Keratinocyte (primary cell): ENCODE measurements around the gene TENM4. TPM values are rescaled to one million over a fixed set of nuclear protein-coding genes. Genes with fewer than 3 reads are reported as not detected.

Source experiments
- DNase-seq: peaks from one replicate; pipeline ENCODE4 v3.0.0-alpha.2; 2011; ENCODE audit warnings: low read depth, missing footprints, low spot score
- FAIRE-seq: peaks from 2 replicates; lab custom pipeline; 2011; peaks lifted over from hg19 to GRCh38; lab: Jason Lieb, UNC
- H2AFZ ChIP-seq: 2 replicates; pipeline ENCODE4 v1.6.0; 2012; ENCODE audit warnings: low read length, control low read depth, inconsistent platforms; ENCODE audit not compliant: control insufficient read depth
- H3K27ac ChIP-seq: 2 replicates; pipeline ENCODE4 v1.5.1; 2011; ENCODE audit warnings: low read length; ENCODE audit not compliant: control insufficient read depth, insufficient read depth
- H3K27me3 ChIP-seq: 3 replicates; pipeline ENCODE4 v1.6.0; 2011; ENCODE audit warnings: low read length; ENCODE audit not compliant: control insufficient read depth, insufficient read depth; ENCODE audit errors: extremely low read depth
- H3K36me3 ChIP-seq, 2 experiments: 2 replicates in 1 of 2; 3 replicates in 1 of 2; pipeline ENCODE4 v1.5.1; 2011; ENCODE audit warnings: low read length in 2 of 2, mild to moderate bottlenecking in 1 of 2; ENCODE audit not compliant: control insufficient read depth in 2 of 2, insufficient read depth in 2 of 2; ENCODE audit errors: extremely low read depth in 1 of 2
- H3K4me1 ChIP-seq: 3 replicates; pipeline ENCODE4 v1.5.1; 2011; ENCODE audit warnings: low read length; ENCODE audit not compliant: control insufficient read depth, insufficient read depth; ENCODE audit errors: extremely low read depth
- H3K4me2 ChIP-seq: 3 replicates; pipeline ENCODE4 v1.6.0; 2011; ENCODE audit warnings: low read depth, low read length; ENCODE audit not compliant: control insufficient read depth, insufficient read depth; ENCODE audit errors: extremely low read depth
- H3K4me3 ChIP-seq, 3 experiments: fragments of 200-600 bp in 1 of 3; sonication (generic) in 1 of 3; 2 replicates in 2 of 3; 3 replicates in 1 of 3; pipeline ENCODE4 v1.5.1; 2011 to 2016; ENCODE audit warnings: low read length in 3 of 3, mild to moderate bottlenecking in 3 of 3, control low read depth in 2 of 3, inconsistent platforms in 1 of 3, low read depth in 1 of 3, mixed read lengths in 1 of 3, mixed run types in 1 of 3, moderate library complexity in 1 of 3; ENCODE audit not compliant: control insufficient read depth in 2 of 3, insufficient read depth in 2 of 3; ENCODE audit errors: extremely low read depth in 1 of 3
- H3K79me2 ChIP-seq: 2 replicates; pipeline ENCODE4 v1.6.0; 2012; ENCODE audit warnings: low read length; ENCODE audit not compliant: control insufficient read depth, insufficient read depth
- H3K9ac ChIP-seq: 3 replicates; pipeline ENCODE4 v1.6.0; 2011; ENCODE audit warnings: low read length; ENCODE audit not compliant: control insufficient read depth, insufficient read depth; ENCODE audit errors: extremely low read depth
- H3K9me1 ChIP-seq: 3 replicates; pipeline ENCODE4 v1.6.0; 2011; ENCODE audit warnings: low read length; ENCODE audit not compliant: control insufficient read depth, insufficient read depth; ENCODE audit errors: extremely low read depth
- H3K9me3 ChIP-seq: 2 replicates; pipeline ENCODE4 v1.5.1; 2012; ENCODE audit warnings: low read depth, low read length; ENCODE audit not compliant: control insufficient read depth
- H4K20me1 ChIP-seq: 3 replicates; pipeline ENCODE4 v1.6.0; 2011; ENCODE audit warnings: low read length; ENCODE audit not compliant: control insufficient read depth, insufficient read depth; ENCODE audit errors: extremely low read depth
- CTCF ChIP-seq, 3 experiments: IDR thresholded peaks in 1 of 3; conservative IDR thresholded peaks in 1 of 3; optimal IDR thresholded peaks in 1 of 3; 2 replicates in 2 of 3; 3 replicates in 1 of 3; pipeline versions ENCODE3 to v1.5.1; 2011; ENCODE audit warnings: low read length in 3 of 3, mild to moderate bottlenecking in 3 of 3, moderate library complexity in 2 of 3, control low read depth in 1 of 3, inconsistent platforms in 1 of 3; ENCODE audit not compliant: insufficient read depth in 2 of 3; ENCODE audit errors: extremely low read depth in 1 of 3
- EZH2 ChIP-seq: IDR thresholded peaks from one replicate; pipeline ENCODE4 v1.6.1; 2012; ENCODE audit warnings: inconsistent platforms, mild to moderate bottlenecking, low read length, moderate library complexity
- dilution Hi-C: fragments of 300-500 bp; cut with MboI; formaldehyde crosslinking; loops from one replicate; pipeline ENCODE4 v1.7.0; 2020; ENCODE audit warnings: low sequenced_read_pairs; ENCODE audit not compliant: extremely low pct_ligation_motif_present
- polyA plus RNA-seq, 5 experiments: library from polyadenylated mRNA; depleted of rRNA in 3 of 5; stranded (reverse) in 3 of 5; stranded (forward) in 1 of 5; unstranded in 1 of 5; fragments of >200 nt; gene quantifications; 1 replicate in 1 of 5; 2 replicates in 3 of 5; 3 replicates in 1 of 5; pipeline versions ENCODE4 v1.2.1 to v1.2.3, GENCODE V29; 2011 to 2012; ENCODE audit warnings: missing spikeins in 2 of 5, low read depth in 1 of 5, low replicate concordance in 1 of 5

The TENM4 gene
- polyA plus RNA-seq, 1 donor (not counting 4 experiments of a cell fraction or from before 2014, with no cell fraction given), result 3.5 TPM

DNA sequence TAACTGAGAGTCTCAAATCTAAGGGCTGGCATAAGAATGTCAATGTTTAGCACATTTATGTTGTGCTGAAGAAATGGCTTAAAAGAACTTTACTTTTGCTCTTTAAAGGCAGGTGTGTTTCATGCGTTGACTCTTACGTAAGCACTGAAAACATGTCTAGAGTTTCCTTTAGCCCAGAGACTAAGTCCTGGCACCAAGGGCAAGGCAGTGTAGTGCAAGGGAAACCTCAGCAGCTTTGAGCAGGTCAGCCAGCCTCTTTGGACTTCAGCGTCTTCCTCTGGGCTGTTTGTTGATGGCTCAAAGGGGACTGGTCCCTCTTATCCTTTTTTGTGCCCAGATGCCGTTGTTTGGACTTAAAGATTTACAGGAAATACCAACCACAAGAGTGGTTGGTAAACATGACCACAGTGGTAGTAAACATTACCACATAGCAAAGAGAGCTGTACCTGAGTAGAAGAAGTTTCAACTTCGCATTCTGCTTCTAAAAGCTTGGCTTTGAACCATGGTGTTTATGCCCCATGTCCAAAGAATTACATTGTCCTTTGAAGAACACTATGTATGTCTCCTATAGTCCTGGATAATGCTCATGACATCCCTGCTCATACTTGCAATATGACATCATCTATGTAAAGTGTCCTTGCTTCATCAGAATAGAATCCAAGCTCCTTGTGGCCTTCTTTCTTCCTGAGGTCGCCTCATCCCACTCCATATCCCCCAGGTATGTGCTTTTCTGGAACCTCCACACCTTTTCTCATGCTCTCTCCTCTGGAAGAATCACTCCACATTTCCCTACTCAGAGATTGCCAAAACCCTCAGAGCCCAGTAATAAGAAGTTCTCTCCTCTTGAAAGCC lies 23.5 kb downstream of the TENM4 start:
- Histone ChIP-seq H3K9me1 (no peaks in the 10 kb centered on the region), H3K27ac (peak overlapping the region; percentile 94), H3K4me1 (peaks cover 77% of the 10 kb centered on the region)

DNA sequence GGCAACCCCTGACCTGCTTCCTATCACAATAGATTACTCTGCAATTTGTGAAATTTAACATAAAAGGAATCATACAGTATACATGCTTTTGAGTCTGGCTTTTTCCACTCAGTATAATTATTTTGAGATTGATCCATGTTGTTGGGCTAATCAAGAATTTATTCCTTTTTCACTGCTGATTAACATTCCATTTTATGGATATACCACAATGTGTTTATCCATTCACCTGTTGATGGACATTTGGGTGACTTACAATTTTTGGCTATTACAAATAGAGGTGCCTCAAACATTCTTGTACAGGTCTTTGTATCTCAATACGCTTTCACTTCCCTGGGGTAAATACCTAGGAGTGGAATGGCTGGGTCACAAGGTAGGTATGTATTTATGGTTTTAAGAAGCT lies 24.9 kb downstream of the TENM4 start:
- no peak overlapping the region for H3K4me3 ChIP-seq
- H3K4me2 ChIP-seq, result no peak overlapping the region
- TF ChIP-seq EZH2 (no peak), CTCF (optimal IDR thresholded peaks at IDR 0.05 in 1 of 3, IDR thresholded peaks at IDR 0.05 in 1 of 3, conservative IDR thresholded peaks at IDR 0.05 in 1 of 3; ENCODE audit: extremely low read depth in 1 of 3, insufficient read depth in 2 of 3, low read length in 3 of 3) (no peak)
- no peaks in the 10 kb centered on the region for H3K36me3 ChIP-seq
- FAIRE-seq (no peak), DNase-seq (no peak)
- H2AFZ ChIP-seq, result no peak overlapping the region
- no peaks in the 10 kb centered on the region for H3K27me3 ChIP-seq
- no peaks in the 10 kb centered on the region for H3K9me3 ChIP-seq
- H4K20me1 ChIP-seq, result no peaks in the 10 kb centered on the region
- no peak overlapping the region for H3K27ac ChIP-seq
- peaks cover 81% of the 10 kb centered on the region for H3K4me1 ChIP-seq
- dilution Hi-C loops, result no loop called here
- peaks cover 50% of the 10 kb centered on the region for H3K79me2 ChIP-seq
- no peak overlapping the region for H3K9ac ChIP-seq
- H3K9me1 ChIP-seq, result no peaks in the 10 kb centered on the region

More for the DNA sequence above, 23.5 kb downstream of the TENM4 start:
- TF ChIP-seq CTCF (optimal IDR thresholded peaks at IDR 0.05 in 1 of 3, IDR thresholded peaks at IDR 0.05 in 1 of 3, conservative IDR thresholded peaks at IDR 0.05 in 1 of 3; ENCODE audit: extremely low read depth in 1 of 3, insufficient read depth in 2 of 3, low read length in 3 of 3), result no peak
- no peak for TF ChIP-seq EZH2
- Histone ChIP-seq H3K27me3 (no peaks in the 10 kb centered on the region), H3K36me3 (no peaks in the 10 kb centered on the region), H3K9ac (peak overlapping the region; percentile 7), H3K79me2 (peaks cover 44% of the 10 kb centered on the region), H2AFZ (no peak overlapping the region), H3K4me2 (peak overlapping the region; percentile 52), H3K9me3 (no peaks in the 10 kb centered on the region), H4K20me1 (no peaks in the 10 kb centered on the region), H3K4me3 (no peak overlapping the region)
- peak; percentile 69 for FAIRE-seq
- no peak for DNase-seq
- dilution Hi-C loops, result no loop called here
